AG09319 (cell line): Measurements from ENCODE around the gene RUBCNL.

Experiments used
- DNase-seq: peaks from one replicate; pipeline ENCODE4 v3.0.0-alpha.2; 2010; ENCODE audit warnings: low read depth; ENCODE audit errors: extremely low read depth
- TF ChIP-seq, protein P1 (sequence below): IDR thresholded peaks from 2 replicates; pipeline ENCODE4 v1.5.1; 2011; ENCODE audit warnings: low read depth, mild to moderate bottlenecking, inconsistent platforms, low read length, moderate library complexity

RUBCNL gene

DNA sequence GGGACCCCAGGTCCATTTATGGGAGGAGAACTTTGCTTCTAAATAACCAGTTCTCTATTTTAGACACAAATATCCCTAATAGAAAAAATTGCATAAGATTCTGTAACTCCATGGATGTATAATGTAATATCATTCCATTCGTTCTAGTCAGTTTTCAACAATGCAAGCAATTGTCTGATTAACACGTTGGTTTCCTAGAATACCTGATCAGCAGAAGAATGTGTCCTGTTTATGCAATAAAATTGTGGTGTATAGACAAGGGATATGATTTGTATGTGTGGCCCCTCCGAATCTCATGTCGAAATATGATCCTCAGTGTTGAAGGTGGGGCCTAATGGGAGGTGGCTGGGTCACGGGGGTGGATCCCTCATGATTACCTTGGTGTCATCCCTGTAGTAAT, 62.1 kb downstream of the RUBCNL start:
- DNase-seq: no peak
- TF ChIP-seq, protein P1, sequence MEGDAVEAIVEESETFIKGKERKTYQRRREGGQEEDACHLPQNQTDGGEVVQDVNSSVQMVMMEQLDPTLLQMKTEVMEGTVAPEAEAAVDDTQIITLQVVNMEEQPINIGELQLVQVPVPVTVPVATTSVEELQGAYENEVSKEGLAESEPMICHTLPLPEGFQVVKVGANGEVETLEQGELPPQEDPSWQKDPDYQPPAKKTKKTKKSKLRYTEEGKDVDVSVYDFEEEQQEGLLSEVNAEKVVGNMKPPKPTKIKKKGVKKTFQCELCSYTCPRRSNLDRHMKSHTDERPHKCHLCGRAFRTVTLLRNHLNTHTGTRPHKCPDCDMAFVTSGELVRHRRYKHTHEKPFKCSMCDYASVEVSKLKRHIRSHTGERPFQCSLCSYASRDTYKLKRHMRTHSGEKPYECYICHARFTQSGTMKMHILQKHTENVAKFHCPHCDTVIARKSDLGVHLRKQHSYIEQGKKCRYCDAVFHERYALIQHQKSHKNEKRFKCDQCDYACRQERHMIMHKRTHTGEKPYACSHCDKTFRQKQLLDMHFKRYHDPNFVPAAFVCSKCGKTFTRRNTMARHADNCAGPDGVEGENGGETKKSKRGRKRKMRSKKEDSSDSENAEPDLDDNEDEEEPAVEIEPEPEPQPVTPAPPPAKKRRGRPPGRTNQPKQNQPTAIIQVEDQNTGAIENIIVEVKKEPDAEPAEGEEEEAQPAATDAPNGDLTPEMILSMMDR: no peak

DNA sequence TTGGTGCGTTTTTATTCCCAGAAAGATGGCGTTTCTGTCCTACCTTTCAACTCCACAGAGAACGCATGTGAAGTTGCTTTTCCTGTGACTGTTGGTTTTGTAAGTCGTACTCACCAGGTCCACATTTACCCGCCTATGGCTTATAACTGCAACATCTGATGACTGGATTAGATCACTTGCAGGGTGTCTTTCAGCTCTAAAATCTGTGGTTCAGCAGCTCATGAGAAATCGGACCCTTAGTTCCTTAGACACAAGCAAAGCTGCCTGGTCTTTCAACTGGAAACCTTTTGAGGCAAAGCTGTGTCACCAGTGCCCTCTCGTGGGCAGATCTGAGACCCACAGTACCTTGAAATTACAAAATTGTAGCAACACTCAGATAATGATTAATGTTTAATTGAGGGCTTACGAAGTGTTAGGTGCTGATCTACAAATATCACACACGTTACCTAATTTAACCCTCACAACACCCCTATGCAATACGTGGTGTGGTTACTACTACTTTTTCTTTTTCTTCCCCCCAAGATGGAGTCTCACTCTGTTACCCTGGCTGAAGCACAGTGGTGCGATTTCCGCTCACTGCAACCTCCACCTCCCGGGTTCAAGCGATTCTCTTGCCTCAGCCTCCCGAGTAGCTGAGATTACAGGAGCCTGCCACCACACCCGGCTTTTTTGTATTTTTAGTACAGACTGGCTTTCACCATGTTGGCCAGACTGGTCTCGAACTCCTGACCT, 65.4 kb downstream of the RUBCNL start:
- TF ChIP-seq, protein P1: peak; percentile 84
- DNase-seq: peak; percentile 35

DNA sequence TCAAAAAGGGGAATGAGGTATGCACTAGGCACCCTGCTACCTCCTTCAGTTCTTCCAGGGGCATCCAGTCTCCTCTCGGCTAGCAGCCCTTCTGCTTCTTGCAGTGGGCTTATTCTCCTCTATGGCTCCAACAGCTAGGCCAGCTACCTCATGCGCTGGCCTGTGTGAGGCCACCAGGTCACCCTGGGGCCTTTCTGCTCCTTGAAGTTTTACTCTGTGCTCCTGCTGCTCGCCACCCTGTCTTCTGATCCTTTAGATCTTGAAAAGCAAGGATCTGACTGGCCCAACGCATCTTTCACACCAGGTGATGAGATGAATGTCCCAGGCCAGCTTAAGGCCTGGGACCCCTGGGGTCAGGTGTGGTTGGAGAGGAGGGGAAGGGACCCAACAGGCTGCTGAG, 66.2 kb downstream of the RUBCNL start:
- DNase-seq: no peak
- TF ChIP-seq, protein P1: no peak

DNA sequence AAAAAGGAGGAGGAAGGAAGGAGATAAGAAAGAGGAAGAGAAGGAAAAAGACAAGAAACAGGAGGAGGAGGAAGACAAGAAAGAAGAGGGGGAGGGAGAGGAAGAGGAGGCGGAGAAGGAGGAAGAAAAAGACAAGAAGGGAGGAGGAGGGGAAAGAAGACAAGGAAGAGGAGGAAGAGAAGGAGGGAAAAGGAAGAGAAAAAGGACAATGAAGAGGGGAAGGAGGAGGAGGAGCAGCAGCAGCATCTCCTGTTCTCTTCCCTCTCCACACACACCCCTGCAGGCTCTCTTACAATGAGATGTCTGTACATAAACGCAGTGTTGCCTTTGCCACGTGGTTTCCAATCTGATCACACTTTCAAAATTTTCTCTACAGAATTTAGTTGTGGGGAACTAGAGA, 66.6 kb downstream of the RUBCNL start:
- TF ChIP-seq, protein P1: no peak
- DNase-seq: no peak

DNA sequence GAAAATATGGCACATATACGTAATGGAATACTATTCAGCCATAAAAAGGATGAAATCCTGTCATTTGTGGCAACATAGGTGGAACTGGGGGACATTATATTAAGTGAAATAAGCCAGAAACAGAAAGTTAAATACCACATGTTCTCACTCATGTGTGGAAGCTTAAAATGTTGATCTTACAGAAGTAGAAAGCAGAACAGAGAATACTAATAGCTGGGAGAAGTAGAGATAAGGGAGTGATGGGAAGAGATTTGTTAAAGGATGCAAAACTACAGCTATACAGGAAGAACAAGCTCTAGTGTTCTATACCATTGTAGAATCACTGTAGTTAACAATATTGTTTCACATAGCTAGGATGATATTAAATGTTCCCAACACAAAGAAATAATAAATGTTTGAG, 68.1 kb downstream of the RUBCNL start:
- no peak for DNase-seq
- TF ChIP-seq, protein P1: no peak

DNA sequence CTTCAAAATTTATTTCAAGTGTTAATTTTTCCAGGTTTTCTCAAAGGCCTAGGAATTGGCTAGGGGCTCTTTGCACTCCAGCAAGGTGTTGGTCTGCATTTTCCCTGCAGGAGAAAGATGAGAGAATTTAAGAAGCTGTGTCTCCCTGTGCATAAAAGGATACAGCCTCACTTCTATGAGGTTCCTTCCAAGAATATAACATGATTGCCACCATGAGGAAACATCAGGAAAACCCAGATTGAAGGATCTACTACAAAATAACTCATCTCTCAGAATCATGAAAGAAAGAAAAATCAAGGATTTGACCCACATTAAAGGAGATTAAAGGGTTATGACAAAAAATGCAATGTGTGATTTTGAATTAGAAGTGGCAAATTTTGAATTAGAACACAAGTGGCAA, 69.9 kb downstream of the RUBCNL start:
- TF ChIP-seq, protein P1: peak; percentile 32
- no peak for DNase-seq

DNA sequence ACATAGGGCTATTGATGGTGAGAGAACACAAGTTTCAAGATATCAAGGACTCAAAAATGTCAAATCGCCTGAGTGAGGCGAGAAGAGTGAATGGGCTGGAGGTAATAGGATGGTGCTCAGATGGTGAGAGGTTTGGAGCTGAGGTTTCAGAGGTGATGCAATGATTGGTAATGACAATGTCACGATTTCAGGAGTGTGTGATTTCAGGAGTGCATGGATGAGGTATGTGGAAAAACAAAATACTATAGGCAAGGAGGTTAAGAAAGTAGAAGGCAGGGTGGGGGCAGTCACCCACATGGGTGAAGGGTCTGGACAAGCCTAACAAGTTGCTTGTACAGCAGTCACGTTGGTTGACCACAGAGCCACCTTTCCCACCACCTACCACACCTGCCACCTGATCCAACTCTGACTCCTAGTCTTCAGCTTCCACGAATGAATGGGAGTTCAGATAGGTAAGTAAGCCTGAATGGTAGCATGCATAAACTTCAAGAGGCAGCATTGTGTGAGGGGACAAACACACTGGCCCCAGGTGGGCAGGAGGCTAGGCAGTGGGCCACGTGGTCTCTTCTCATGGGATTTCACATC, 71.5 kb downstream of the RUBCNL start:
- TF ChIP-seq, protein P1: no peak
- no peak for DNase-seq
